SKM-1 (cell line): ENCODE measurements around the gene C16orf78.

Experiments
- DNase-seq: peaks from one replicate; lab custom pipeline; 2025; ENCODE audit not compliant: unreplicated experiment; lab: John Stamatoyannopoulos, UW

The C16orf78 gene

GRCh38 chr16:49373504-49373903, at the start of gene C16orf78:
C16orf78 (plus strand) TSS chr16:49373804; CDS start chr16:49373940, 136 bp downstream.
- no peak for DNase-seq

GRCh38 chr16:49324703-49325102, 48.9 kb upstream of the C16orf78 start:
- no peak for DNase-seq

- DNase-seq, result no peak
Observed at GRCh38 chr16:49327466-49327865, 46.1 kb upstream of the C16orf78 start.

GRCh38 chr16:49328325-49328724, 45.3 kb upstream of the C16orf78 start:
- DNase-seq, result no peak

GRCh38 chr16:49330562-49331201, 42.9 kb upstream of the C16orf78 start:
- DNase-seq, result no peak

- DNase-seq, result no peak
Observed at GRCh38 chr16:49332589-49333258, 40.9 kb upstream of the C16orf78 start.

GRCh38 chr16:49333259-49333597, 40.4 kb upstream of the C16orf78 start:
- no peak for DNase-seq

- DNase-seq, result no peak
Observed at GRCh38 chr16:49335828-49336227, 37.8 kb upstream of the C16orf78 start.

- DNase-seq, result no peak
Observed at GRCh38 chr16:49336581-49336980, 37.0 kb upstream of the C16orf78 start.

- DNase-seq, result no peak
Observed at GRCh38 chr16:49337814-49338350, 35.7 kb upstream of the C16orf78 start.

GRCh38 chr16:49338611-49339265, 34.9 kb upstream of the C16orf78 start:
- no peak for DNase-seq

- DNase-seq, result no peak
Observed at GRCh38 chr16:49340466-49340865, 33.1 kb upstream of the C16orf78 start.

GRCh38 chr16:49341706-49342105, 31.9 kb upstream of the C16orf78 start:
- no peak for DNase-seq

- DNase-seq, result no peak
Observed at GRCh38 chr16:49342336-49343265, 31.0 kb upstream of the C16orf78 start.

GRCh38 chr16:49343291-49343690, 30.3 kb upstream of the C16orf78 start:
- no peak for DNase-seq

- DNase-seq, result no peak
Observed at GRCh38 chr16:49344401-49344800, 29.2 kb upstream of the C16orf78 start.

GRCh38 chr16:49345829-49346228, 27.8 kb upstream of the C16orf78 start:
- DNase-seq, result no peak

GRCh38 chr16:49346459-49346858, 27.1 kb upstream of the C16orf78 start:
- no peak for DNase-seq

- DNase-seq, result no peak
Observed at GRCh38 chr16:49347476-49347875, 26.1 kb upstream of the C16orf78 start.

- no peak for DNase-seq
Observed at GRCh38 chr16:49348408-49349176, 25.0 kb upstream of the C16orf78 start.
